A673 (cell line): ENCODE results near the gene CRY2. TPM values are rescaled to one million over a fixed set of nuclear protein-coding genes. Genes with fewer than 3 reads are reported as not detected.

Source experiments
- BruUV-seq: library from RNA; stranded (reverse); fragments of 400-500 nt; replicated peaks from 2 replicates; lab custom pipeline; 2021; lab: Mats Ljungman, UMichigan
- CTCF ChIA-PET: fragments of 300-600 bp; sonication (Branson Sonifier 250); formaldehyde crosslinking; loops from one replicate; lab custom pipeline; 2022; ENCODE audit warnings: antibody characterized with exemption; lab: Charles Lee
- POLR2A ChIA-PET: fragments of 300-600 bp; sonication (Branson Sonifier 250); formaldehyde crosslinking; loops from one replicate; lab custom pipeline; 2022; ENCODE audit warnings: antibody characterized with exemption; ENCODE audit not compliant: low non-redundant PET; lab: Charles Lee
- DNase-seq: peaks from one replicate; pipeline ENCODE4 v3.0.0-alpha.2; 2015; ENCODE audit warnings: low spot score
- H3K27ac ChIP-seq: fragments of 200-600 bp; sonication (generic); 2 replicates; pipeline ENCODE4 v1.5.1; 2016; ENCODE audit warnings: mixed run types, low read depth, mild to moderate bottlenecking, mixed read lengths, antibody characterized with exemption, low read length; ENCODE audit not compliant: poor library complexity, severe bottlenecking
- H3K27me3 ChIP-seq: fragments of 200-600 bp; sonication (generic); replicated peaks from 2 replicates; pipeline ENCODE4 v1.6.1; 2017; ENCODE audit warnings: mixed run types, low read depth, mild to moderate bottlenecking, mixed read lengths, antibody characterized with exemption, low read length; ENCODE audit not compliant: insufficient read depth, poor library complexity
- H3K36me3 ChIP-seq: fragments of 200-600 bp; sonication (generic); 2 replicates; pipeline ENCODE4 v1.6.1; 2016; ENCODE audit warnings: mixed run types, mild to moderate bottlenecking, mixed read lengths, antibody characterized with exemption, low read length; ENCODE audit not compliant: insufficient read depth, poor library complexity, severe bottlenecking
- H3K4me1 ChIP-seq: fragments of 200-600 bp; sonication (generic); 2 replicates; pipeline ENCODE4 v1.6.1; 2017; ENCODE audit warnings: mixed run types, mild to moderate bottlenecking, mixed read lengths, antibody characterized with exemption, low read length; ENCODE audit not compliant: insufficient read depth, poor library complexity, severe bottlenecking
- H3K4me3 ChIP-seq: fragments of 200-600 bp; sonication (generic); 2 replicates; pipeline ENCODE4 v1.5.1; 2016; ENCODE audit warnings: low read depth, mixed run types, mild to moderate bottlenecking, mixed read lengths, low read length; ENCODE audit not compliant: poor library complexity, severe bottlenecking
- H3K9me3 ChIP-seq: fragments of 200-600 bp; sonication (generic); 2 replicates; pipeline ENCODE4 v1.6.1; 2016; ENCODE audit warnings: mixed run types, low read depth, mild to moderate bottlenecking, mixed read lengths, antibody characterized with exemption, low read length; ENCODE audit not compliant: poor library complexity, severe bottlenecking
- CTCF ChIP-seq: fragments of 300-800, 200-600 bp; sonication (generic); conservative IDR thresholded peaks from 2 replicates; pipeline ENCODE4 v1.5.1; 2017; ENCODE audit warnings: low read depth, mild to moderate bottlenecking, antibody characterized with exemption, low read length, moderate library complexity, mixed read lengths
- EZH2 ChIP-seq: fragments of 200-600 bp; sonication (generic); IDR thresholded peaks from 2 replicates; pipeline ENCODE4 v1.6.1; 2017; ENCODE audit warnings: borderline replicate concordance, low read depth, mild to moderate bottlenecking, mixed read lengths, antibody characterized with exemption, low read length; ENCODE audit not compliant: poor library complexity, severe bottlenecking
- intact Hi-C: fragments of 100-400 bp; cut with micrococcal nuclease; formaldehyde crosslinking; loops from one replicate; pipeline ENCODE4 v1.10.0; 2022; ENCODE audit not compliant: unreplicated experiment
- total RNA-seq: library from RNA; stranded (reverse); gene quantifications from 2 replicates; pipeline ENCODE4 v1.2.3, GENCODE V29; 2021

The CRY2 gene
- total RNA-seq, 1 experiment from 2014 or later = 46.4 TPM

GRCh38 chr11:45927332-45927683 lies 80.0 kb downstream of the CRY2 start:
- intact Hi-C loops = no loop called here
- TF ChIP-seq CTCF (no peak), EZH2 (no peak)
- H3K27me3 ChIP-seq = no peaks in the 10 kb centered on the region
- no peak overlapping the region for H3K4me3 ChIP-seq
- ChIA-PET POLR2A (no interaction called here), CTCF (no interaction called here)
- H3K9me3 ChIP-seq = no peaks in the 10 kb centered on the region
- peaks cover 7% of the 10 kb centered on the region for H3K4me1 ChIP-seq
- DNase-seq = no peak
- H3K36me3 ChIP-seq = no peaks in the 10 kb centered on the region
- H3K27ac ChIP-seq = no peak overlapping the region
- BruUV-seq = no TSS peak

- ChIA-PET POLR2A (no interaction called here), CTCF (no interaction called here)
- no peaks in the 10 kb centered on the region for H3K9me3 ChIP-seq
Measured at GRCh38 chr11:45927684-45928413, 80.6 kb downstream of the CRY2 start.

GRCh38 chr11:45928535-45929215 lies 81.4 kb downstream of the CRY2 start:
- DNase-seq = no peak
- Histone ChIP-seq H3K27me3 (no peaks in the 10 kb centered on the region), H3K9me3 (no peaks in the 10 kb centered on the region), H3K27ac (no peak overlapping the region), H3K36me3 (peaks cover 7% of the 10 kb centered on the region), H3K4me3 (no peak overlapping the region), H3K4me1 (no peaks in the 10 kb centered on the region)
- no peak for TF ChIP-seq EZH2
- no peak for TF ChIP-seq CTCF
- intact Hi-C loops = no loop called here
- ChIA-PET CTCF (no interaction called here), POLR2A (no interaction called here)
- no TSS peak for BruUV-seq

More at GRCh38 chr11:45927684-45928413, 80.6 kb downstream of the CRY2 start:
- H3K36me3 ChIP-seq = no peaks in the 10 kb centered on the region
- no TSS peak for BruUV-seq
- no peaks in the 10 kb centered on the region for H3K27me3 ChIP-seq
- DNase-seq = no peak
- no peak overlapping the region for H3K27ac ChIP-seq
- no peak overlapping the region for H3K4me3 ChIP-seq
- intact Hi-C loops = no loop called here
- TF ChIP-seq EZH2 = no peak
- TF ChIP-seq CTCF = no peak
- H3K4me1 ChIP-seq = peaks cover 5% of the 10 kb centered on the region
